K562 (cell line): ENCODE data around the gene NXF1. TPM values are rescaled to one million over a fixed set of nuclear protein-coding genes. Genes with fewer than 3 reads are reported as not detected.
A peak's percentile ranks its signal among the peaks of the same experiment; 100 is the strongest.

Experiments used
- C11orf30 ChIP-seq: fragments of 450-650 bp; IDR thresholded peaks from 2 replicates; pipeline ENCODE4 v1.6.1; 2016; ENCODE audit warnings: low read depth, mild to moderate bottlenecking
- E2F3 ChIP-seq: fragments of 250-450 bp; sonication (Bioruptor Pico); IDR thresholded peaks from 2 replicates; pipeline ENCODE4 v1.4.0; 2020; ENCODE audit warnings: mild to moderate bottlenecking
- ETV6 ChIP-seq, 3 experiments: fragments of 150-350 bp in 1 of 3; sonication (generic) in 1 of 3; formaldehyde crosslinking in 1 of 3; IDR thresholded peaks; 2 replicates each; pipeline versions ENCODE4 v1.6.1 to v1.8.0; 2014 to 2022; ENCODE audit warnings: borderline replicate concordance in 2 of 3, low read depth in 2 of 3, antibody characterized with exemption in 1 of 3, low read length in 1 of 3, mild to moderate bottlenecking in 1 of 3, missing genetic modification reagents in 1 of 3
- FOXP4 ChIP-seq: sonication (generic); formaldehyde crosslinking; IDR thresholded peaks from 2 replicates; pipeline ENCODE4 v1.8.0; 2022; ENCODE audit warnings: mild to moderate bottlenecking, missing genetic modification reagents, borderline replicate concordance
- HMGXB4 ChIP-seq: sonication (generic); formaldehyde crosslinking; IDR thresholded peaks from 2 replicates; pipeline ENCODE4 v1.8.1; 2023; ENCODE audit warnings: mild to moderate bottlenecking, missing genetic modification reagents
- HNRNPL ChIP-seq: fragments of 200-400 bp; formaldehyde crosslinking; IDR thresholded peaks from 2 replicates; pipeline ENCODE4 v1.6.1; 2017; ENCODE audit warnings: low read depth, mild to moderate bottlenecking, low read length
- ILF3 ChIP-seq: fragments of 450-650 bp; IDR thresholded peaks from 2 replicates; pipeline ENCODE4 v1.6.1; 2018; ENCODE audit warnings: antibody characterized with exemption, mild to moderate bottlenecking, moderate library complexity, borderline replicate concordance
- KLF13 ChIP-seq: fragments of 450-650 bp; IDR thresholded peaks from 2 replicates; pipeline ENCODE4 v1.6.1; 2016; ENCODE audit warnings: missing genetic modification characterization, low read depth, mild to moderate bottlenecking, missing compliant biosample characterization, moderate library complexity, borderline replicate concordance
- NCOR1 ChIP-seq: fragments of 450-650 bp; IDR thresholded peaks from 2 replicates; pipeline ENCODE4 v1.6.1; 2016; ENCODE audit warnings: mild to moderate bottlenecking, moderate library complexity
- PKNOX1 ChIP-seq: fragments of 450-650 bp; IDR thresholded peaks from 2 replicates; pipeline ENCODE4 v1.6.1; 2016
- RBM22 ChIP-seq: fragments of 200-400 bp; formaldehyde crosslinking; IDR thresholded peaks from 2 replicates; pipeline ENCODE4 v1.6.1; 2018; ENCODE audit warnings: low read length, low read depth; ENCODE audit not compliant: poor library complexity, severe bottlenecking
- RFX5 ChIP-seq: IDR thresholded peaks from 2 replicates; pipeline ENCODE4 v1.6.1; 2011; ENCODE audit warnings: low read depth, mild to moderate bottlenecking, improper control_type of control experiment, low read length
- TARDBP ChIP-seq: fragments of 450-650 bp; IDR thresholded peaks from 2 replicates; pipeline ENCODE4 v1.6.1; 2016
- ZBTB11 ChIP-seq, 3 experiments: fragments of 200-800 bp in 1 of 3; fragments of 250-450 bp in 1 of 3; fragments of 450-650 bp in 1 of 3; sonication (Bioruptor Pico) in 1 of 3; sonication (Bioruptor generic) in 1 of 3; formaldehyde crosslinking in 1 of 3; IDR thresholded peaks; 2 replicates each; pipeline versions ENCODE4 v1.6.1 to v1.8.0; 2016 to 2022; ENCODE audit warnings: mild to moderate bottlenecking in 2 of 3, missing genetic modification characterization in 2 of 3, missing compliant biosample characterization in 1 of 3, moderate library complexity in 1 of 3
- ZBTB34 ChIP-seq: fragments of 250-450 bp; sonication (Bioruptor Pico); IDR thresholded peaks from 2 replicates; pipeline ENCODE4 v1.8.0; 2021; ENCODE audit warnings: mild to moderate bottlenecking, moderate library complexity
- ZC3H8 ChIP-seq: fragments of 450-650 bp; IDR thresholded peaks from 2 replicates; pipeline ENCODE4 v1.6.1; 2017
- polyA plus RNA-seq, 8 experiments: library from polyadenylated mRNA; depleted of rRNA in 4 of 8; stranded (reverse) in 5 of 8; unstranded in 3 of 8; fragments of >200 nt; fragmentation: Nextera tagmentation in 2 of 8; fragmentation: Illumina TruSeq in 1 of 8; extraction: Ambion mirVana in 2 of 8; extraction: Trizol in 1 of 8; gene quantifications; 2 replicates each; pipeline versions ENCODE4 v1.2.1 to v1.2.3, GENCODE V29; 2011 to 2014; ENCODE audit warnings: inconsistent platforms in 1 of 8, missing spikeins in 1 of 8
- total RNA-seq, 7 experiments: library from RNA; depleted of rRNA in 6 of 7; stranded (reverse); fragments of >200 nt in 6 of 7; fragmentation: Illumina TruSeq in 2 of 7; extraction: Trizol in 2 of 7; gene quantifications; 2 replicates each; pipeline versions ENCODE4 v1.2.1 to v1.2.3, GENCODE V29; 2011 to 2021; ENCODE audit warnings: low replicate concordance in 1 of 7

NXF1 gene
- total and polyA plus RNA-seq, 9 of the 15 experiments (the other 6 are each of a cell fraction or from before 2014, with no cell fraction given) = 18.1 to 98.3 (median 35.8) TPM

GRCh38 chr11:62854013-62854824 lies 49.0 kb upstream of the NXF1 start (continued):
- TF ChIP-seq ZBTB34 (CRISPR knock-in tag) (no peak), NCOR1 (no peak), TARDBP (no peak), HNRNPL (peak; percentile 69; the same call in 1 of the 2 replicates), KLF13 (tag) (no peak), ILF3 (no peak), RFX5 (no peak), ZC3H8 (no peak), ETV6 (IDR thresholded peaks at IDR 0.05; ENCODE audit: borderline replicate concordance in 1 of 2, low read depth in 2 of 2, low read length in 1 of 2) (no peak), ETV6 (CRISPR knock-in tag; IDR thresholded peaks at IDR 0.05; ENCODE audit: borderline replicate concordance) (no peak), RBM22 (peak; percentile 67), ZBTB11 (CRISPR knock-in tag; IDR thresholded peaks at IDR 0.05) (0 out of 6 replicates have a peak, but pooled peaks of 1 of the 3 experiments have one; percentile 7), HMGXB4 (CRISPR knock-in tag) (no peak), PKNOX1 (no peak), FOXP4 (CRISPR knock-in tag) (no peak), C11orf30 (no peak), E2F3 (CRISPR knock-in tag) (no peak)
